PC-3 (cell line): ENCODE measurements around the gene MMP15. TPM values are rescaled to one million over a fixed set of nuclear protein-coding genes. Genes with fewer than 3 reads are reported as not detected.

ENCODE experiments used
- ATAC-seq: fragments of 200-7000 bp; cut with Tn5 transposase; 2 replicates; pipeline ENCODE4 v1.9.1; 2020; ENCODE audit warnings: mild to moderate bottlenecking, moderate library complexity
- BruUV-seq: library from RNA; stranded (reverse); fragments of 400-500 nt; replicated peaks from 2 replicates; lab custom pipeline; 2021; lab: Mats Ljungman, UMichigan
- CTCF ChIA-PET: fragments of 300-600 bp; sonication (Branson Sonifier 250); formaldehyde crosslinking; loops from one replicate; lab custom pipeline; 2022; ENCODE audit warnings: antibody characterized with exemption; lab: Charles Lee
- POLR2A ChIA-PET: fragments of 300-600 bp; sonication (Branson Sonifier 250); formaldehyde crosslinking; loops from one replicate; lab custom pipeline; 2022; ENCODE audit warnings: antibody characterized with exemption; ENCODE audit not compliant: unreplicated experiment; lab: Charles Lee
- DNase-seq: peaks from one replicate; pipeline ENCODE4 v3.0.0-alpha.2; 2015
- H2AFZ ChIP-seq: fragments of 300-600 bp; sonication (generic); 2 replicates; pipeline ENCODE4 v1.6.0; 2016; ENCODE audit warnings: antibody characterized with exemption, low read length
- H3F3A ChIP-seq: fragments of 300-600 bp; sonication (generic); one replicate; pipeline ENCODE4 v1.6.0; 2017; ENCODE audit warnings: antibody characterized with exemption, low read length, control low read depth, mild to moderate bottlenecking; ENCODE audit not compliant: unreplicated experiment
- H3K27ac ChIP-seq: fragments of 300-600 bp; sonication (generic); 2 replicates; pipeline ENCODE4 v1.5.1; 2016; ENCODE audit warnings: mild to moderate bottlenecking, low read length
- H3K27me3 ChIP-seq: fragments of 300-600 bp; sonication (generic); 2 replicates; pipeline ENCODE4 v1.6.1; 2016; ENCODE audit warnings: low read length, mixed read lengths
- H3K36me3 ChIP-seq: fragments of 300-600 bp; sonication (generic); 2 replicates; pipeline ENCODE4 v1.6.1; 2016; ENCODE audit warnings: low read depth, mixed run types, low read length, mixed read lengths
- H3K4me1 ChIP-seq: fragments of 300-600 bp; sonication (generic); 2 replicates; pipeline ENCODE4 v1.5.1; 2016; ENCODE audit warnings: low read length; ENCODE audit not compliant: insufficient read depth
- H3K4me2 ChIP-seq: fragments of 300-600 bp; sonication (generic); 2 replicates; pipeline ENCODE4 v1.6.0; 2016; ENCODE audit warnings: low read length
- H3K4me3 ChIP-seq: fragments of 300-600 bp; sonication (generic); 2 replicates; pipeline ENCODE4 v1.5.1; 2016; ENCODE audit warnings: mild to moderate bottlenecking, low read length, mixed read lengths
- H3K79me2 ChIP-seq: fragments of 300-600 bp; sonication (generic); 2 replicates; pipeline ENCODE4 v1.6.1; 2017; ENCODE audit warnings: low read length, mixed read lengths
- H3K9ac ChIP-seq: fragments of 300-600 bp; sonication (generic); 2 replicates; pipeline ENCODE4 v1.6.0; 2016; ENCODE audit warnings: mild to moderate bottlenecking, low read length
- H3K9me2 ChIP-seq: fragments of 300-600 bp; sonication (generic); replicated peaks from 2 replicates; pipeline ENCODE4 v1.6.1; 2016; ENCODE audit warnings: mixed run types, low read length, mixed read lengths
- H3K9me3 ChIP-seq: fragments of 300-600 bp; sonication (generic); 2 replicates; pipeline ENCODE4 v1.6.1; 2016; ENCODE audit warnings: low read length, mixed read lengths
- H4K20me1 ChIP-seq: fragments of 300-600 bp; sonication (generic); 2 replicates; pipeline ENCODE4 v1.6.1; 2016; ENCODE audit warnings: low read length, mixed read lengths
- EZH2 ChIP-seq: fragments of 300-600 bp; sonication (generic); IDR thresholded peaks from one replicate; pipeline ENCODE4 v1.6.1; 2017; ENCODE audit warnings: antibody characterized with exemption, mild to moderate bottlenecking, low read length; ENCODE audit not compliant: unreplicated experiment
- EZH2phosphoT487 ChIP-seq: fragments of 300-600 bp; sonication (generic); IDR thresholded peaks from 2 replicates; pipeline ENCODE4 v1.6.1; 2018; ENCODE audit warnings: mild to moderate bottlenecking, antibody characterized with exemption, low read length, borderline replicate concordance
- intact Hi-C: fragments of 100-400 bp; cut with micrococcal nuclease; formaldehyde crosslinking; loops from 2 replicates; pipeline ENCODE4 v1.9.0; 2023
- total RNA-seq: library from RNA; depleted of rRNA; stranded (reverse); fragments of >200 nt; gene quantifications from 2 replicates; pipeline ENCODE4 v1.2.3, GENCODE V29; 2014
- TF ChIP-seq, protein P1 (sequence below): fragments of 300-600 bp; sonication (generic); conservative IDR thresholded peaks from 2 replicates; pipeline ENCODE4 v1.5.1; 2017; ENCODE audit warnings: antibody characterized with exemption, low read depth, mild to moderate bottlenecking, low read length

The MMP15 gene
- total RNA-seq, 1 experiment from 2014 or later = 6.3 TPM

DNA sequence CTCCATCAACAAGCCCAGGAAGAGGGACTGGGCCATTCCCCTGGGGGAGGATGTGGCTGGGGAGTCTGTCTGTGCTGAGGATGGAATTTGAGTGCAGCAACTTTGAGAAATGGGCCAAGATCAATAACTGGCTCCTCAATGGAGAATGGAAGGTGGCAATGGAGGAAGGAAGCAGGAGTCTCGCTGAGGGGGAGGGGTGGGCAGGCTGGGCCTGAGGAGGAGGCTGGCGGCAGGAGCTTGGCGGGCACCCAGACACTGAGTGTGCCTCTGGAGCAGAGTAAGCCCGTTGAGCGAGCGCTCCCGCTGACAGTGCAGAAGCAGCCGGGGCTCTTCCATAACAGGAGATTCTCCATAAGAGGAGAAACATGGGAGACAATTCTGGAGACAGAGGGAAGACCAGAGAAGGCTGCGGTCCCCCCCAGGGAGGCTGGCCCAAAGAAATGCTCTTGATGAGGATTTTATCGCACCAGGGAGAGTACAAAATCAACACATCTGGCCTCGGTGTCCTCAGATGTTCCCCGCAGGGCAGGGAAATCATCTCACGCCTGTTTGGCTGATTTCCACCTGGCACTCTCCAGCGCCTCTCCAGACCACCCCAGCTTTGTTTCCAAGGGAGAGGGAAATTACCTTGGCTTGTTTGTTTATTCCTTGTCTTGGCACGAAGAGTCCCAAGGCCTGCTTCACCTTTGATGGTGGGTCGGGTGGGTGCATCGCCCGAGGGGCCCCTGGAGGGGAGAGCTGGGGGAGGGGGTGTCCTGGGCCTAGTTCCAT lies 2.8 kb upstream of the MMP15 start:
- peak overlapping the region; percentile 64 for H3K27ac ChIP-seq
- no peaks in the 10 kb centered on the region for H4K20me1 ChIP-seq
- DNase-seq (peak; percentile 49), ATAC-seq (peak; percentile 33)
- no peaks in the 10 kb centered on the region for H3K9me2 ChIP-seq
- no peaks in the 10 kb centered on the region for H3F3A ChIP-seq
- ChIA-PET POLR2A (no interaction called here), CTCF (interaction anchor here (0.5 kb wide), 1 partner anchor 176 kb away, joined by 3 read pairs; no protein-coding TSS in a partner anchor)
- no peaks in the 10 kb centered on the region; the same call in 1 of the 2 replicates for H3K36me3 ChIP-seq
- H3K27me3 ChIP-seq = no peaks in the 10 kb centered on the region
- no peaks in the 10 kb centered on the region for H3K79me2 ChIP-seq
- no peaks in the 10 kb centered on the region for H3K9me3 ChIP-seq
- no peak overlapping the region for H3K4me3 ChIP-seq
- TF ChIP-seq, protein P1, sequence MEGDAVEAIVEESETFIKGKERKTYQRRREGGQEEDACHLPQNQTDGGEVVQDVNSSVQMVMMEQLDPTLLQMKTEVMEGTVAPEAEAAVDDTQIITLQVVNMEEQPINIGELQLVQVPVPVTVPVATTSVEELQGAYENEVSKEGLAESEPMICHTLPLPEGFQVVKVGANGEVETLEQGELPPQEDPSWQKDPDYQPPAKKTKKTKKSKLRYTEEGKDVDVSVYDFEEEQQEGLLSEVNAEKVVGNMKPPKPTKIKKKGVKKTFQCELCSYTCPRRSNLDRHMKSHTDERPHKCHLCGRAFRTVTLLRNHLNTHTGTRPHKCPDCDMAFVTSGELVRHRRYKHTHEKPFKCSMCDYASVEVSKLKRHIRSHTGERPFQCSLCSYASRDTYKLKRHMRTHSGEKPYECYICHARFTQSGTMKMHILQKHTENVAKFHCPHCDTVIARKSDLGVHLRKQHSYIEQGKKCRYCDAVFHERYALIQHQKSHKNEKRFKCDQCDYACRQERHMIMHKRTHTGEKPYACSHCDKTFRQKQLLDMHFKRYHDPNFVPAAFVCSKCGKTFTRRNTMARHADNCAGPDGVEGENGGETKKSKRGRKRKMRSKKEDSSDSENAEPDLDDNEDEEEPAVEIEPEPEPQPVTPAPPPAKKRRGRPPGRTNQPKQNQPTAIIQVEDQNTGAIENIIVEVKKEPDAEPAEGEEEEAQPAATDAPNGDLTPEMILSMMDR = no peak
- TF ChIP-seq EZH2phosphoT487 (no peak), EZH2 (no peak)
- peak overlapping the region; percentile 39; the same call in 1 of the 2 replicates for H3K4me2 ChIP-seq
- peaks cover 29% of the 10 kb centered on the region for H3K4me1 ChIP-seq
- intact Hi-C loops = loop anchor here (10.0 kb wide), 1 partner anchor 282 kb away; no protein-coding TSS in a partner anchor
- no TSS peak for BruUV-seq
- no peak overlapping the region for H3K9ac ChIP-seq
- no peak overlapping the region for H2AFZ ChIP-seq

DNA sequence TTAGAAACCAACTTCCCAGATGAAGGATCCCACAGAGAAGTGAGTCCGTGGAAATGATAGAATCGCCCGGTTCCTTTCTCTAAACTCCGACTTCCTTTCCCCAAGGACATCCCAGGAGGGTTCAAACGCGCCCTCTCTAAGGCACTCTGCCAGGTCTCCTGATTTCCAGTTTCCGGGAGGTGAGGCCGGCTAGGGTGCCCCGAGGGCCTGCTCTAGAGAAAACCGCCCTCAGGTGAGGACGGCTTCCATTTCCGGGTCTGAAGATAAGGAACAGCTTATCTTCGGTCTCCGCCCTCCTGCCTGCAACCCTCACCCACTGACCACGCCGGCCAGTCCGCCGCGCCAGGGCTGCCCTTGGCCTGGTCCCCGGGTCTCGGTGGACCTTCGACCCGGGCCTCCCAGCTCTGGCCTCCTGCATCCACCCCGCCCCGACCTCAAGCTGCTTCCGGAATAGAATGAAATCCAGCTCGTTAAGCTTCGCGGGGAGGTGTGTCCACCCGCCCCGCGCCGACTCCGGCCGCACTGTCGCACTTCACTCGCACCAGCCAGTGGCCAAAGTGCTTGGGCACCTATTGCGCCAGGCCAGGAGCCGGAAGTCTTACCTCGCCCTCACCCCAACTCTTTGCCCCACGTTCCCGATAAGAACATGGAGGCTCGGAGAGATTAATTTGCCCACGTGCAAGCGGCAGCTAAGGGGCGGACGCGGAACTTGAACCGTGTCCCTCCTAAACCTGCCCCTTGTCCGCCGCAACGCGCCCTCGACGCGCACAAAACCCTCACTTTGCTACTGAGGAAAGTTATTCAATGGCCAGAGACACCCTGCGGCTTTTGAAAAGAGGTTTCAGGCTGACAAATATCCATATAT lies 836 bp upstream of the MMP15 start:
- TF ChIP-seq EZH2phosphoT487 = no peak
- TF ChIP-seq, protein P1 = no peak
- TF ChIP-seq EZH2 = no peak
- ChIA-PET CTCF (no interaction called here), POLR2A (no interaction called here)
- no peaks in the 10 kb centered on the region for H4K20me1 ChIP-seq
- intact Hi-C loops = loop anchor here (10.0 kb wide), 1 partner anchor 280 kb away; no protein-coding TSS in a partner anchor
- DNase-seq (no peak), ATAC-seq (no peak)
- H3K36me3 ChIP-seq = no peaks in the 10 kb centered on the region; the same call in 1 of the 2 replicates
- peak overlapping the region; percentile 69 for H3K4me3 ChIP-seq
- H3K4me2 ChIP-seq = peak overlapping the region; percentile 89
- no peak overlapping the region for H3K9ac ChIP-seq
- H2AFZ ChIP-seq = peak overlapping the region; percentile 84
- H3F3A ChIP-seq = no peaks in the 10 kb centered on the region
- no TSS peak for BruUV-seq
- no peak overlapping the region for H3K27ac ChIP-seq
- peaks cover 29% of the 10 kb centered on the region for H3K4me1 ChIP-seq
- no peaks in the 10 kb centered on the region for H3K9me3 ChIP-seq
- no peaks in the 10 kb centered on the region for H3K27me3 ChIP-seq
- no peaks in the 10 kb centered on the region for H3K9me2 ChIP-seq
- H3K79me2 ChIP-seq = no peaks in the 10 kb centered on the region
